GM12891 (cell line): ENCODE data around the gene BRD3OS.

Experiments
- POLR2A ChIP-seq: IDR thresholded peaks from 2 replicates; pipeline ENCODE4 v1.6.1; 2011; ENCODE audit warnings: low read depth, low read length, control low read depth
- POU2F2 ChIP-seq: IDR thresholded peaks from 2 replicates; pipeline ENCODE4 v1.6.1; 2011; ENCODE audit warnings: low read depth, mild to moderate bottlenecking, control low read depth, low read length, moderate library complexity

DNA sequence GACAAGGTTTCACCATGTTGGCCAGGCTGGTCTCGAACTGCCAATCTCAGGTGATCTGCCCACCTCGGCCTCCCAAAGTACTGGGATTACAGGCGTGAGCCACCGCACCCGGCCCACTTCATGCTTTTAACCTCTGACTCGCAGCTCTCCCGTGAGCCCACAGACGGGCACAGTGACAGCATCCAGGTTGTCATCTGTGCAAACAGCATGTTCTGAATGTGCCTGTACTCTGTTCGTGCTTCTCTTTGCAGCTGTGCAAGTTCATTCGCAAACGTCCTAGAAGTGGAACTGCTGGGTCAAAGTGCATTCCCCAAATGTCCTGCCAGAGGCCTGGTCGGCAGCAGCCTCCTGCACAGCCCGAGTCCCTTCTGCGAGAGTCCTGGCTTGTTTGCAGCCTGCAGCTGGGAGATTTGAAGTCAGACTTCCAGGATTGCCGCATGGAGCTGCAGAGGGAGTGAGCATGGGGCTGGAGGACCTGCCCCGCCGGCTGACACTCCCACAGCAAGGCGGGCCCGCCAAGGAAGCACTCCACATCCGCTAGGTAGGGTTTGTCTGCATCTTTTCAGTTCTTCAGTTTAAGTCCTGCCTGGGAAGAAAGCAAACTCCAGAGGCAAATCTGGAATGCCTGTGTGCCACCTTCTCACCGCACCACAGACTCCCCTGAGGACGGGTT is 3.4 kb downstream of the BRD3OS start:
- TF ChIP-seq POU2F2 (no peak), POLR2A (no peak)
